Measurements from ENCODE around the gene KIFC3.
A peak's percentile ranks its signal among the peaks of the same experiment; 100 is the strongest.

Gene KIFC3

DNA sequence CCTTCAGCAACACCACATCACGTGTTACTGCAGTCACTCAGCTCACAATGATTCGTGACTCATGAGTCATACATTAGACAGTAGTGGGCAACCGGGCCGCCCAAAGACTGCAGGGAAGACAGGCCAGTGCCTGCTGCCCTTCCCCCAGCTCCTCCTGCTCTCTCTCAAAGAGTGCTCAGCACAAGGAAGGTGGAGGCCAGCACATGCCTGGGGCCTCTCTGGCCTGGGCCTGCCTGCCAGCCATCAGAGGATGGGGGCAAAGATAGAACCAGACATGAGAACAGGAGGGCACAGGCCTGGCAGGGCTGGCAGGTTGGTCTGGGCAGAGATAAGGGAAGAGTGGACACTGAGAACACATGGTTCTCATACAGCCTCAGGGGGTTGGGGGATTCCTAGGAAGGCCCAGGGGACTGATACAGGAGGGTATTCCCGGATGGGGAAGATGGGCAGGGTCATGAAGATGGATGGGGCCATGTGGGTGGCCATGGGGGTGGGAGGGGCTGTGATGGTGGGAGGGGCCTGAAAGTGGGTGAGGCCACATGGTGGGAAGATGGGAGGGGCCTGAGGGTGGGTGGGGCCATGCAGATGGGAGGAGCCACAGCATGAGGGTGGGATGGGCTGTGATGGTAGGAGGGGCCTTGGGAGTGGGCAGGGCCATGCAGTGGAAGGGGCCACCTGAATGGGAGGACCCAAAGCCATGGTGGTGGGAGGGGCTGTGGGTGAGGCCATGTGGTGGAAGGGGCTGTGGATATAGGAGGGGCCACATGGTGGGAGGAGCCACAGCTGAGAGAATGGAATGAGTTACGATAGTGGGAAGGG lies 37.7 kb downstream of the KIFC3 start (continued):
- TF ChIP-seq SP3 (tag by site-specific recombination; IDR thresholded peaks at IDR 0.05) (peak; percentile 80), ZNF530 (tag by site-specific recombination; IDR thresholded peaks at IDR 0.05; ENCODE audit: low read depth) (no peak), ZNF146 (tag by site-specific recombination; IDR thresholded peaks at IDR 0.05) (no peak), ZFP69B (tag by site-specific recombination; IDR thresholded peaks at IDR 0.05) (no peak), ZNF830 (tag by site-specific recombination; IDR thresholded peaks at IDR 0.05; ENCODE audit: low read depth) (no peak), EGR2 (tag by site-specific recombination; IDR thresholded peaks at IDR 0.05; ENCODE audit: low read depth) (peak; percentile 64), ZNF514 (tag by site-specific recombination; IDR thresholded peaks at IDR 0.05) (no peak), SP2 (tag by site-specific recombination; IDR thresholded peaks at IDR 0.05) (peak; percentile 74), ZNF747 (tag by site-specific recombination; IDR thresholded peaks at IDR 0.05) (no peak), ZEB2 (tag by site-specific recombination; IDR thresholded peaks at IDR 0.05) (0 out of 2 replicates have a peak, but pooled peaks have one; percentile 18), ZSCAN16 (tag by site-specific recombination; IDR thresholded peaks at IDR 0.05) (no peak), GLIS1 (tag by site-specific recombination; IDR thresholded peaks at IDR 0.05) (peak; percentile 22; the same call in 1 of the 2 replicates), ZNF707 (tag by site-specific recombination; IDR thresholded peaks at IDR 0.05) (no peak), ZNF391 (tag by site-specific recombination; IDR thresholded peaks at IDR 0.05; ENCODE audit: borderline replicate concordance, low read depth) (no peak), ZNF792 (tag by site-specific recombination; IDR thresholded peaks at IDR 0.05) (no peak; the same call in 1 of the 2 replicates), ZBTB7A (tag by site-specific recombination; IDR thresholded peaks at IDR 0.05; ENCODE audit: low read depth) (no peak), ZNF248 (tag by site-specific recombination; IDR thresholded peaks at IDR 0.05) (no peak), ZBTB8A (tag by site-specific recombination; IDR thresholded peaks at IDR 0.05) (no peak), ZNF37A (tag by site-specific recombination; IDR thresholded peaks at IDR 0.05) (no peak), ZNF626 (tag by site-specific recombination; IDR thresholded peaks at IDR 0.05) (no peak)
- TF ChIP-seq, protein P1, sequence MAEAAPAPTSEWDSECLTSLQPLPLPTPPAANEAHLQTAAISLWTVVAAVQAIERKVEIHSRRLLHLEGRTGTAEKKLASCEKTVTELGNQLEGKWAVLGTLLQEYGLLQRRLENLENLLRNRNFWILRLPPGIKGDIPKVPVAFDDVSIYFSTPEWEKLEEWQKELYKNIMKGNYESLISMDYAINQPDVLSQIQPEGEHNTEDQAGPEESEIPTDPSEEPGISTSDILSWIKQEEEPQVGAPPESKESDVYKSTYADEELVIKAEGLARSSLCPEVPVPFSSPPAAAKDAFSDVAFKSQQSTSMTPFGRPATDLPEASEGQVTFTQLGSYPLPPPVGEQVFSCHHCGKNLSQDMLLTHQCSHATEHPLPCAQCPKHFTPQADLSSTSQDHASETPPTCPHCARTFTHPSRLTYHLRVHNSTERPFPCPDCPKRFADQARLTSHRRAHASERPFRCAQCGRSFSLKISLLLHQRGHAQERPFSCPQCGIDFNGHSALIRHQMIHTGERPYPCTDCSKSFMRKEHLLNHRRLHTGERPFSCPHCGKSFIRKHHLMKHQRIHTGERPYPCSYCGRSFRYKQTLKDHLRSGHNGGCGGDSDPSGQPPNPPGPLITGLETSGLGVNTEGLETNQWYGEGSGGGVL (tag by site-specific recombination; IDR thresholded peaks at IDR 0.05): no peak
- TF ChIP-seq, protein P2, sequence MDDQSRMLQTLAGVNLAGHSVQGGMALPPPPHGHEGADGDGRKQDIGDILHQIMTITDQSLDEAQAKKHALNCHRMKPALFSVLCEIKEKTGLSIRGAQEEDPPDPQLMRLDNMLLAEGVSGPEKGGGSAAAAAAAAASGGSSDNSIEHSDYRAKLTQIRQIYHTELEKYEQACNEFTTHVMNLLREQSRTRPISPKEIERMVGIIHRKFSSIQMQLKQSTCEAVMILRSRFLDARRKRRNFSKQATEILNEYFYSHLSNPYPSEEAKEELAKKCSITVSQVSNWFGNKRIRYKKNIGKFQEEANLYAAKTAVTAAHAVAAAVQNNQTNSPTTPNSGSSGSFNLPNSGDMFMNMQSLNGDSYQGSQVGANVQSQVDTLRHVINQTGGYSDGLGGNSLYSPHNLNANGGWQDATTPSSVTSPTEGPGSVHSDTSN (CRISPR knock-in tag; IDR thresholded peaks at IDR 0.05): no peak
- TF ChIP-seq, protein P3, sequence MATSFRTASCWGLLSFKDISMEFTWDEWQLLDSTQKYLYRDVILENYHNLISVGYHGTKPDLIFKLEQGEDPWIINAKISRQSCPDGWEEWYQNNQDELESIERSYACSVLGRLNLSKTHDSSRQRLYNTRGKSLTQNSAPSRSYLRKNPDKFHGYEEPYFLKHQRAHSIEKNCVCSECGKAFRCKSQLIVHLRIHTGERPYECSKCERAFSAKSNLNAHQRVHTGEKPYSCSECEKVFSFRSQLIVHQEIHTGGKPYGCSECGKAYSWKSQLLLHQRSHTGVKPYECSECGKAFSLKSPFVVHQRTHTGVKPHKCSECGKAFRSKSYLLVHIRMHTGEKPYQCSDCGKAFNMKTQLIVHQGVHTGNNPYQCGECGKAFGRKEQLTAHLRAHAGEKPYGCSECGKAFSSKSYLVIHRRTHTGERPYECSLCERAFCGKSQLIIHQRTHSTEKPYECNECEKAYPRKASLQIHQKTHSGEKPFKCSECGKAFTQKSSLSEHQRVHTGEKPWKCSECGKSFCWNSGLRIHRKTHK (tag by site-specific recombination; IDR thresholded peaks at IDR 0.05): no peak
- TF ChIP-seq, protein P4, sequence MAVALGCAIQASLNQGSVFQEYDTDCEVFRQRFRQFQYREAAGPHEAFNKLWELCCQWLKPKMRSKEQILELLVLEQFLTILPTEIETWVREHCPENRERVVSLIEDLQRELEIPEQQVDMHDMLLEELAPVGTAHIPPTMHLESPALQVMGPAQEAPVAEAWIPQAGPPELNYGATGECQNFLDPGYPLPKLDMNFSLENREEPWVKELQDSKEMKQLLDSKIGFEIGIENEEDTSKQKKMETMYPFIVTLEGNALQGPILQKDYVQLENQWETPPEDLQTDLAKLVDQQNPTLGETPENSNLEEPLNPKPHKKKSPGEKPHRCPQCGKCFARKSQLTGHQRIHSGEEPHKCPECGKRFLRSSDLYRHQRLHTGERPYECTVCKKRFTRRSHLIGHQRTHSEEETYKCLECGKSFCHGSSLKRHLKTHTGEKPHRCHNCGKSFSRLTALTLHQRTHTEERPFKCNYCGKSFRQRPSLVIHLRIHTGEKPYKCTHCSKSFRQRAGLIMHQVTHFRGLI (tag by site-specific recombination; IDR thresholded peaks at IDR 0.05): 0 out of 2 replicates have a peak, but pooled peaks have one; percentile 18
- TF ChIP-seq, protein P5, sequence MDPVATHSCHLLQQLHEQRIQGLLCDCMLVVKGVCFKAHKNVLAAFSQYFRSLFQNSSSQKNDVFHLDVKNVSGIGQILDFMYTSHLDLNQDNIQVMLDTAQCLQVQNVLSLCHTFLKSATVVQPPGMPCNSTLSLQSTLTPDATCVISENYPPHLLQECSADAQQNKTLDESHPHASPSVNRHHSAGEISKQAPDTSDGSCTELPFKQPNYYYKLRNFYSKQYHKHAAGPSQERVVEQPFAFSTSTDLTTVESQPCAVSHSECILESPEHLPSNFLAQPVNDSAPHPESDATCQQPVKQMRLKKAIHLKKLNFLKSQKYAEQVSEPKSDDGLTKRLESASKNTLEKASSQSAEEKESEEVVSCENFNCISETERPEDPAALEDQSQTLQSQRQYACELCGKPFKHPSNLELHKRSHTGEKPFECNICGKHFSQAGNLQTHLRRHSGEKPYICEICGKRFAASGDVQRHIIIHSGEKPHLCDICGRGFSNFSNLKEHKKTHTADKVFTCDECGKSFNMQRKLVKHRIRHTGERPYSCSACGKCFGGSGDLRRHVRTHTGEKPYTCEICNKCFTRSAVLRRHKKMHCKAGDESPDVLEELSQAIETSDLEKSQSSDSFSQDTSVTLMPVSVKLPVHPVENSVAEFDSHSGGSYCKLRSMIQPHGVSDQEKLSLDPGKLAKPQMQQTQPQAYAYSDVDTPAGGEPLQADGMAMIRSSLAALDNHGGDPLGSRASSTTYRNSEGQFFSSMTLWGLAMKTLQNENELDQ (tag by site-specific recombination; IDR thresholded peaks at IDR 0.05; ENCODE audit: low read depth): no peak
- TF ChIP-seq, protein P6, sequence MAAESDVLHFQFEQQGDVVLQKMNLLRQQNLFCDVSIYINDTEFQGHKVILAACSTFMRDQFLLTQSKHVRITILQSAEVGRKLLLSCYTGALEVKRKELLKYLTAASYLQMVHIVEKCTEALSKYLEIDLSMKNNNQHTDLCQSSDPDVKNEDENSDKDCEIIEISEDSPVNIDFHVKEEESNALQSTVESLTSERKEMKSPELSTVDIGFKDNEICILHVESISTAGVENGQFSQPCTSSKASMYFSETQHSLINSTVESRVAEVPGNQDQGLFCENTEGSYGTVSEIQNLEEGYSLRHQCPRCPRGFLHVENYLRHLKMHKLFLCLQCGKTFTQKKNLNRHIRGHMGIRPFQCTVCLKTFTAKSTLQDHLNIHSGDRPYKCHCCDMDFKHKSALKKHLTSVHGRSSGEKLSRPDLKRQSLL (tag by site-specific recombination; IDR thresholded peaks at IDR 0.05): no peak
- TF ChIP-seq, protein P7, sequence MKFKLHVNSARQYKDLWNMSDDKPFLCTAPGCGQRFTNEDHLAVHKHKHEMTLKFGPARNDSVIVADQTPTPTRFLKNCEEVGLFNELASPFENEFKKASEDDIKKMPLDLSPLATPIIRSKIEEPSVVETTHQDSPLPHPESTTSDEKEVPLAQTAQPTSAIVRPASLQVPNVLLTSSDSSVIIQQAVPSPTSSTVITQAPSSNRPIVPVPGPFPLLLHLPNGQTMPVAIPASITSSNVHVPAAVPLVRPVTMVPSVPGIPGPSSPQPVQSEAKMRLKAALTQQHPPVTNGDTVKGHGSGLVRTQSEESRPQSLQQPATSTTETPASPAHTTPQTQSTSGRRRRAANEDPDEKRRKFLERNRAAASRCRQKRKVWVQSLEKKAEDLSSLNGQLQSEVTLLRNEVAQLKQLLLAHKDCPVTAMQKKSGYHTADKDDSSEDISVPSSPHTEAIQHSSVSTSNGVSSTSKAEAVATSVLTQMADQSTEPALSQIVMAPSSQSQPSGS (tag by site-specific recombination; IDR thresholded peaks at IDR 0.05; ENCODE audit: low read depth): no peak
